GM19468 (cell line): ENCODE data around the gene CFAP57.

ENCODE experiments used
- ATAC-seq: cut with Tn5 transposase; IDR thresholded peaks from one replicate; pipeline ENCODE4 v1.9.1; 2021; ENCODE audit warnings: mild to moderate bottlenecking, moderate library complexity, moderate number of reproducible peaks; ENCODE audit not compliant: unreplicated experiment; ENCODE audit errors: extremely low read depth

The CFAP57 gene

DNA sequence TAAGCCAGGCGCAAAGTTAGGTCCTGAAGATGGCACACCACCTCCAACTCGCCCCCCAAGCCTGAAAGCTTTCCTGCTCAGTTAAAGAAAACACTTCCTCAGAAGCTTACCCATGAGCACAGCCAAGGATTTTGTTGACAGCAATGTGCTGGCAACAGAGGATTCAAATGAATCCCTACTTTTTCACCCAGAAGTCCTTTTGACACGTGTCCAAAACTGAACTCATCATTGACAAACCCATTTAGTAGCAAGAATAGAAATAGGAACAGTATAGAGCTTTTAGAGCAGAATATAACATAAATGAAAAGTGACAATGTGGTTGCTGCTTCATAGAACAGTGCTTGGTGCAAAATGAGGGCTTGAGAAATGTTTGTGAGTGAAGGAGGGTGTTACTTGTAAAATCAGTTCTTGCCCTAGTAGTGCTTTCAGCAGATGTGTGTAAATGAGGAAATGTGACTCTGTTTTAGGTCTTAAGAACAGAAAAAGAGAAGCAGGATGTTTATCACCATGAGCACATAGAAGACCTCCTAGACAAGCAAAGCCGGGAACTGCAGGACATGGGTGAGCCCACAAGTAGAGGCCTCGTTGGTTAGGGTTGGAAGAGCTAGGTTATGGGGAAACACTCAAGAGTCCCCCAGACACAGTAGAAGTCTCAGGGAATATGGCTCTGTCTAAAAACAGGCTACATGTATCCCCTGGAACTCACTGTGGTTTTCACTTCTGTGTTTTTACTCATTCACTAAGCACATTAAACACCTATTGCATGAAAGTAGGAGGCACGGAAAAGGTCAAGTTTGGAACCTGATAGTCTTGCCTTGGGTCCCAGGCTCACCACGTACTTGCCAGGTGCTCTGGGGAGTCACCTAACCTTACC, 49.0 kb downstream of the CFAP57 start:
- ATAC-seq: peak; percentile 29

DNA sequence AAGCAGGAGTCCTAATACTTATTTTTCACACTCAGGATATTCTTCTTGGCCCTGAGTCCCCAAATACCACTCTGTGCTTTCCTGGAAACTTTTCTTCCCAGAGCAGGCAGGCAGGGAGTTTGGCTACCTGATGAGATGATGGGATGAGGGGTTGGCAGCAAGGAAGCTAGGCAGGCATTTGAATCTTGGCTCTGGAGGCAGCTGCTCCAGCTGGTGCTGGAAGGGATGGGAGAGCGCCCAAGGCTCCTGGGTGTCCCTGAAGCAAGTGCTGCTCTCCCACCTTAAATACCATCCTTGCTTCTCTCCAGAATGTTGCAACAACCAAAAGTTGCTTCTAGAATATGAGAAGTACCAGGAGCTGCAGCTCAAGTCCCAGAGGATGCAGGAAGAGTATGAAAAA, 49.7 kb downstream of the CFAP57 start:
- no peak for ATAC-seq

DNA sequence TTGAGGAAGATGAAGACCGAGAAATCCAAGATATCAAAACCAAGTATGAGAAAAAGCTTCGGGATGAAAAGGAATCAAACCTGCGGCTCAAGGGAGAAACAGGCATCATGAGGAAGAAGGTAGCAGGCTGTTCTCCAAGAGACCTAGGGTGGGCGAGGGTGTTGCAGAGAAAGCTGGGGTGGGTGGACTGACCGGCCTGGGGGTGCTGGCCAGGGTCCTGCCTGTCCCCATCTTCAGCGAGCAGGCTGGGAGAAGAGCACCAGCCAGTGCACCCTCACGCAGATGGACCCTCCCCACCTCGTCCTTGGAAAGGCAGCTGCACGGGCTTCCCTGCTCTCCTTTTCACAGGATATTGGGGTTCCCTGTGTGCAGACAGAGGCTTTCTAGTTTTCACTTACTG, 50.7 kb downstream of the CFAP57 start:
- no peak for ATAC-seq

DNA sequence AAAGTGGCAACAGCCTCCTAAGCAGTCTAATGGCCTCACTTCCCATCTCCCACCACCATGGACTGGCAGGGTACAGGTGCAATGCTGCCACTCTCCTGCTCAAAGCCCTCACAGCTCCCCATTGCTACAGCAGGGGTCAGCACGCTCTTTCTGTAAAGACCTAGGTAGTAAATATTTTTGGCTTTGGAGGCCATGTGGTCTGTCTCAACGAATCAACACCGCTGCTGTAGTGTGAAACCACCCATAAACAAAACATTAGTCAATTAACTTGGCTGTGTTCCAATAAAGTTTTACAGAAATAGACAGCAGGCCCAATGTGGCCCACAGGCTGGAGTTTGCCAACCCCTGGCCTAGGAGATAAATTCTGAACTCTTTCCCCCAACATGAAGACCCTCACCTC, 53.0 kb downstream of the CFAP57 start:
- ATAC-seq: no peak

DNA sequence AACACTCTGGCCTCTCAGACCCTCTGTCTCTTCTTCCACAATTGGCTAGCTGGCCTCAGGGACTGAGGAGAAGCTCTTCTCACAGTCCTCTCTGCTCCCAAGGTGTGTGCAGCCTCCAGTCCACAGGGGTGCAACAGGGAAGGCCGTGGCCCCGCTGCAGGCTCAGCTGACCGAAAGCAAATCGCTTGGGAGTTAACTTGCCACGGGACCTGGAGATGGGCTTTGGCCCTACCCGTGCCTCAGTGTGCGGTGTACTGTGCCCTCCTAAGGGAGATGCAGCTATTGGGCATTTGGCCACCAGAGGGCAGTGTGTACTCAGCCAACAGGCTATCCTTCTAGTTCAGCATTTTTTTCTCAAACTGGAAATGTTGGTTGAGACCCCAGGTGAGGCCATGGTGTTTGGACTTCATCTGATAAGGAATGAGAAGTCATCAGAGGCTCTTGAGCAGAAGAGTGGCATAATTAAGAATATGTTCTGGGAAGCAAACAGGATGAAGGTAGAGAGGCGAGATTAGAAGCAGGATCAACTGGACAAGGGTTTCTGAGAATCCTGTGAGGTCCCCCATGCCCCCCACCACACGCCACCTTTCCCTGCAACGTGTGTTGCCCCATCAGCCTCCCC, 55.1 kb downstream of the CFAP57 start:
- no peak for ATAC-seq

DNA sequence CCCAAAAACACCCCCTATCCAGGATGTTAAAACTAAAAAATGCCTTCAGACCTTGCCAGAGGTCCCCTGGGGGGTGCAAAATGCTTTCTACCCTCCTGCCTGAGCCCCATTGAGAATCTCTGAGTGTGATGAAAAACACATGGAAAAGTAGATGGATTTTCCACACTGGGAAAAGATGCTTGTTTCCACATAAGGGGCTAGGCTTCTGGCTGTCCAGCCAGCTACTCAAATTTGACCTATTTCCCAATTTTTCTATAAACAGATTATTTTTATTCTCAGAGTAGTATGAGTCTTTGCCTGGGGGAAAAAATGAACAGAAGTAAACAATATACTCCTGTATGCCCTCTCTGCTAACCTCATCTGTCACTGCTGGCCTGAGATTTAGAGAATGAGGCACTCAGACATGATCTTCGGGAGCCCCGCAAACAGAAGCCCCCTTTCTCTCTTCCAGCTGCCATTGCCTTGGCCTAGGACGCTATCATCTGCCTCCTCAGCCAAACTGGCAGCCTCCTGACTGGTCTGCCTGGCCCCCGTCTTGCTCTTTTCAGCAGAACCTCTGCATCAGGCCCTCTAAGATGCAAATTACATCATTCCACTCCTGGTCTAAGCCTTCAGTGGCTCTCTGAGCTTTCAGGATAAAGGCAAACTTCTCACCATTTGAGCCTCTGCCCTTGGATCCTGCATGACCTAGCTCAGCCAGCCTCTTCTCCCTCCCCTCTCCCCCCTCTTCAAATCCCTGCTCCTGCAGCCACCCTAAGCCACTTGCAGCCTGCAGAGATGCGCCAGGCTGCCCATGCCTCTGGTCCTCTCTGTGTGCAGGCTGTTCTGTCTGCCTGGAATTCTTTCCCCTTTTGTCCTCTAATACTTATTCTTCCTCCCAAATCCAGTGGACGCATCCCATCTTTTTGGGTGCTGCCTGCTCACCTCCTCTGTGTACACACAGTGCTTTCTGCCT, 58.0 kb downstream of the CFAP57 start:
- no peak for ATAC-seq

DNA sequence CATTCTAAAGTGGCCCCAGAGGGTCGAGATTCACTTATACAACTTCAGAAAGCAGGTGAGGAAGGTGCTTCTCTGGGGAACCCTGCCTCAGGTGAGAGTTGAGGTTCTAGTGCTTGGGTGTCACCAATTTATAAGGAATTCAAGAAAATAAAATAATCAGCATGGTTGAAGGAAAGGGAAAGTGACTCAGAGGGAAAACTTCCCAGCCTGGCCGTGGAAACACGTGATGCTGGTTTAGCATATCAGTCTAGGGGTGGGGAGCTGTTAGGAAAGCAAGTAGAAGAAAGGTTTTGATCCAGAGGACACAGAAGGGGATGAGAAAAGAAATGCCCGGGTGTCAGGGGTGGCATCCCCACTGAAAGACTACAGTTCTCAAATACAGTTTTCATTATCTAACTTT, 59.9 kb downstream of the CFAP57 start:
- no peak for ATAC-seq

DNA sequence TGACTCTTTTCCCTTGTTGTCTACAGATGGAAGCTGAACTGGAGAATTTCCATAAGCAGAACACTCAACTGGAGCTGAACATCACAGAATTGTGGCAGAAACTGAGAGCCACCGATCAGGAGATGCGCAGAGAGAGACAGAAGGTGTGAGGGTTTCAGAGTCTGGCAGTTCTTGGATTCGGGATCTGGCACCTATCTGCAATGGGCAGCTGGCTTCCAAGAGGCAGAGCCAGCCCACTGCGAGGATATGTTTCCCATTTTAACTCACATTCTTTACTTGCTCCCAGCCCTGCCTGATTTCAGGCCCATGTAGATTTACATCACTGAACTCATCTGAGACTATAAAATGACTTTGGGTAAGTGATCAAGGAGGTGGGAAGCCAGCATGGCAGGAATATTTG, 60.4 kb downstream of the CFAP57 start:
- no peak for ATAC-seq

DNA sequence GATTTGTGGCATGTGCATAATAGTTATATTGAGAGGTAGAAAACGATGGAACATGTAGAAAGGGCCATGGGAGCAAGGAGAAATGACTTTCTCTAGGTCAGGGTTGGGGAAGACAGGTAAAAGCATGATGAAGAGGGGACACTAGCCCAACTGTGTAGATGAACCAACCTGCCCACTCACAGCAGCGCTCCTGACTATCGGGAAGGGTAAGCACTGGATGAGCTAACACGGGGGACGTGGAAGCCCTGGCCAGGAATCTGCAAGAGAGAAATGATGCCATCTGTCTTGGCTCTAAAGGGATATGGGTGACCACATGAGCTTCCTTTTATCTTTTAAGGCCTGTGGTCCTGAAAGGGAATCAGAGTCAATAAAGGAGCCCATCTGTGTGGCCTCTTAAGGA, 61.5 kb downstream of the CFAP57 start:
- ATAC-seq: no peak

DNA sequence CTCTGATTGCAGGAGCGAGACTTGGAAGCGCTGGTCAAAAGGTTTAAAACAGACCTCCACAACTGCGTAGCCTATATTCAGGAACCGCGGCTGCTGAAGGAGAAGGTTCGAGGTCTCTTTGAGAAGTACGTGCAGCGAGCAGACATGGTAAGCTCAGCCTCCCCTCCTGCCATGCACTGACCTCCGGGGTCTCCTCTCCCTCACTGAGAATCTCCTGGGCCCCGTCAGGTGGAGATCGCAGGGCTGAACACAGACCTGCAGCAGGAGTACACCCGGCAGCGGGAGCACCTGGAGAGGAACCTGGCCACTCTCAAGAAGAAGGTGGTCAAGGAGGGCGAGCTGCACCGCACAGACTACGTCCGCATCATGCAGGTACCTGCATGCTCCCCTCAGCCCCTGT, 62.1 kb downstream of the CFAP57 start:
- ATAC-seq: no peak

DNA sequence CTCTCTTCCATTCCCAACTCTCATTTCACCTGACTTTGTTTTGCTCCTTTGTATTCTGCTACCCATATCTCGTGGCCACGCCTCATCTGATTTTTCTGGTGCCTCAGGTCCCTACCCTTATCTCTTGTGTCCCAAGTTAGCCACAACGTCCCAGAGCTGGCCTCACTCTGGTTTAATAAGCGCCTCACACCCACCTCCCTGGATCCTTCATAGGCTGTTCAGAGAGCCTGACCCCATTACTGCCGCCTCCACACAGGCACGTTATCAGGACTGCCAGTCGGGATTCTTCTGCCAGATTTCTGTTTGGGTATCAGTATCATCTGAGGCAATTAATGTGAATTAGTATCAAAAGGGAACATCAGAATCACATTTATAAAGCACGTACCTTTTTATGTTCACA, 62.9 kb downstream of the CFAP57 start:
- no peak for ATAC-seq

DNA sequence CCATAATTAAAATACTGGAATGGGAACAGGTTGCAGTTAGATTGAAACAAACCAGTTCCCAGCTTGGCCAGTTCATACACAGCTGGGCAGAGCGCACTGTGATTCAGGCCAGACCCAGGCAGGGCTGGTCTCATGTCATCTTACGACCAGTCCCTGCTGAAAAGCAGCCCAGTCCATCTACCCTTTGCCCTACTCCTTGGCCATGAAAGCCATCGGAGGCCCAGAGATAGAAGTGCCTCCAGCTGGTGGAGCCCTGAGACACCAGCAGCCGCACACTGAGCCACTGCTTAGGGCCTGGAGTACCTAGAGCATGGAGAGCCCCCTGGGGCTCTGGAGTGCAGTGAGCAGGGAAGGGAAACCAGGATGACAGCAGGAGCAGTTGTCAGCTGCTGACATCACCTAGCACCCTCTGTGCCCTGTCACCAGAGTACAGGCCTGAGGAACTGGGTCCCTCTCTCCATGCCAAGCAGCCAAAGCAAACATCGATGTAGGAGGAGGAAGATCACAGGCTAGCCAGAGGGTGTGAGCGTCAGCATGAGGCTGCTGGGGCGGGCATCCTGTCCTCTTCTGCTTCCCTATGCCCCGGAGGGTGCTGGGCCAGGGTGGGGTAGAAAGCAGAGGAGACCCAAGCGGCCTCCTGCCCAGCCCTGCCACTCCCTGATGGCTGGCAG, 63.5 kb downstream of the CFAP57 start:
- no peak for ATAC-seq

DNA sequence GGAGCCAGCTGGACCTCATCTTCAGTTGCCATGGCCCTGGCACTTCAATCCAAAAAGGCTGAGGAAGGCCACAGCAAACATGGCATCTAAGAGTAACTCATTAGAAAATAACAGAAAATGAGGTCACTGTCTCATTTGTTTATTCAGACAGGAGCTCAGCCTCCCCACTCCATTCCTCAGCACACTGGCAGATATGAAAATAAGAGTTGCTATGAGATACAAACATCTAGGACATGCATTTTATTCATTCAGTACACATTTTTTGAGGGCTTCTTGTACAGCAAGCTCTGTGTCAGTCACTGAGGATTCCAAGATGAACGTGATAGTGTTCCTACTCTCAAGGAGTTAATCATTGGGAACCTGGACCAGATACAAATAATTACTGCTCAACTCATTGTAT, 65.0 kb downstream of the CFAP57 start:
- ATAC-seq: no peak

DNA sequence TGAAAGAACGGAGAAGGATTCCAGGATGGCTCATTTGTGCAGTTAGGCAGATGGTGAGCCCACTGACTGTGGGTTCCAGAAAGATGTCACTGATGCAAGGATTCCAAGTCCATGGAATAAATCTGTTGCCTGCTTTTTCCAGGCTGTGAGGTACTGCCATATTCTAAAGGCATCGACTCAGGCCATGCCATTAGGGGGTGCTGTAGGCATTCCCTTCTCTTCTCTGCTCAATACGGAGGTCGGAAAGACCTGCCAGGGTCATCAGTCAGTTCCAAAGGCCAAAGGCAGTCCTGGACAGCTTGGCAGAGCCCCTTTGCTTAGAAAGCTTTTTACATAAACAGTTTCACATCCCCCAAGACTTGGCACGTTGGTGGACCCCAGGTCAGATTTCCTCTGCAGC, 66.0 kb downstream of the CFAP57 start:
- ATAC-seq: no peak

DNA sequence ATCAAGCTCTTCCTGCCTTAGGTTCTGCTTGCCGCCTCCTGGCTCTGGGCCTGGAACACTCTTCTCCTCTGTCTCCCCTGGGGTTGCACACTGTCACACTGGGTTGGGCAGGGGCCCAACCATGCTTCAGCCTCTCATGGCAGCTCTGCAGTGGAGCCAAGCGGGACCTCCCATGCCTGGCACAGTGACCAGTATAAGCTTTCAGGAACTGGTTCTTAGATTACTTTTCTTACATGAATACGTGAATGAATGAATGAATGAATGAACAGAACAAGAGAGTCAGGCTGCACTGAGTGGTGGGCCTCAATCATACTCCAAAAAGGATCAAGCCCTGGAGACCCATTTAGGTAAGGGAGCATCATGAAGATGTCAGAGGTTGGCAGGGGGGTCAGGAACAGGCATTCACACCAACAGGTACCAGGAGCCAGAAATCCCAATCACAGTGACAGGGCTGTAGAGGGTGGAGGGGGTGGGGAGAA, 66.9 kb downstream of the CFAP57 start:
- no peak for ATAC-seq

DNA sequence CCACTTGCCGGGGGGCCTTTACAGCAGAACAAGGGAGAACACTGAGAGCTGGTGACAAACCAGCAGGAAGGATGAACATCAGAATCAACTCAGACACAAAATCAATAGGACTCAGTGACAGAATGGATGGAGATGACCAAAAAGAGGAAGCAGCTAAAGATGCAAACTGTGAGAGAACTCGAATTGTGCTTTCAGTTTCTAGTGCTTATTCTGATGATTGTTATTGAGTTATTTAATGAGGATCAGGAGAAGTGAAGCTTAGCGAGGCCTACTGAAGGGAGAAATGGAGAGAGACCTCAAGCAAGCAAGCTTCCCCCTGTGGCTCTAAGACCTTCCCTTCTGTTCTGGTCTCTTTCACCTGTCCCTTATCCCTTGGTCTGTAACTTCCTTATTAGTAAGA, 67.4 kb downstream of the CFAP57 start:
- peak; percentile 61 for ATAC-seq

DNA sequence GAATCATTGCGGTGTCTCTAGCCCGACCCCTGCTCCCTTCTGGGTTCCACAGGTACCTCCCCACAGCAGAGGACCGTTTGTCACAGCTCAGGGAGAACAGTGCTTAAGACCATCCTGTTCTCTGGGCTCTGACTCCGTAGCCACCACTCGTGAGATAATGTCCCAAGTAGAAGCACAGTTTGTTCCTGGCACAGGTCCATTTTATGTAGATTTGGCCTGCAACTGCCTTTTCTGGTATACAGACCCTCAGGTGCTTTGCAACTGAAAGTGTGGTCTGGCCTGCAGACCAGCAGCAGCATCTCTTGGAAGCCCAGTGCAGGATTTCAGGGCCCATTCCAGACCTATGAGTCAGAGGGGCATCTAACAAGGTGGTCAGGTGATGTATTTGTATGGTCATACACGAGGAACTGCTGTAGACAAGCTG, 69.3 kb downstream of the CFAP57 start:
- no peak for ATAC-seq

DNA sequence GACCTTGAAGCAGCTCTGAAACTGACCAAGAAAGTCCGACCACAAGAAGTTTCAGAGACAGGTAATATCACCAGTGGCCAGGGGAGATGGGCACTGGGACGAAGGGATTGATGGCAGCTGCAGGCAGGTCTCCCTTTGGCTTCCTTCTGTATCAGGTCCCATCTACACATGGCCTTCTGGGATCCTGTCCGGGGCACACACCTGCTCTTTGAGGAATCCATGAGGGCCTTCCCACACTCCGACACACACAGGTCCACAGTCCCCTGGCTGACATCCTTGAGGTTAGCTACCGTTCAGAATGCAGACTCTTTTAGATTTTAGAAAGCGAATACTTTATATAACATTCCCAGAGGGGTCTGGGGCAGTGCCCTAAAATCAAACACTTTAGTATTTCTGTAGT, 71.2 kb downstream of the CFAP57 start:
- no peak for ATAC-seq

DNA sequence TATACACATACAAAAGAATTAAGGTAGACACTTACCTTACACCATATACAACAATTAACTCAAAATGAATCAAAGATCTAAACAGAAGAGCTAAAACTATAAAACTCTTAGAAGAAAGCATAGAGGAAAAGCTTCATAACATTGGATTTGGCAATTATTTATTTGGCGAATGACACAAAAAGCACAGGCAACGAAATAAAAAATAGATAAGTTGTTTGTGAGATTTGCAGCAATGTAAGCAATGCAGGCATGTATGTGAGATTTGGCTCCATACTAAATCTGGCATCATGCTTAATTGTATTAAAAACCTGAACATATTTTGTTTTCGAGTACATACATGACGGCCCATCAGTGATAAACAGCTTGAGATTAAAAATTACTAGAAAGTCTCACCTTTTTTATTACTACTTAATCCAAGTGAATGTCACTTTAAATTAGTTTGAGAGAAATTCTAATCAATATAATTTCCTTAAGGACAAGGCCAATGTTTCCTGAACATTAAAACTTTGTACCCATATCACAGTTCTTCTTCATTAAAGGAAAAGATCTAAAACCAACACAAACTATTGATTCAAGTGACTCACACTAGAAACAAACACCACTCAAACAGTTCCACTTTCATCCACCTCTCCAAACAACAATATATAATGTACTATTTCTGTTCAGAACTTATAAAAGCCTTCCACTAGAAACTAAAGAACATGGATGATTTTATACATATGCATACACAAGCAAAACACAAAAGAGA, 74.5 kb downstream of the CFAP57 start:
- ATAC-seq: no peak
